Bone marrow (tissue), 2 donors: Measurements from ENCODE around the gene CAMK1D.

Source experiments
- DNase-seq, 2 donors: peaks; one replicate each; lab custom pipeline; 2025; lab: John Stamatoyannopoulos, UW

CAMK1D gene

DNA sequence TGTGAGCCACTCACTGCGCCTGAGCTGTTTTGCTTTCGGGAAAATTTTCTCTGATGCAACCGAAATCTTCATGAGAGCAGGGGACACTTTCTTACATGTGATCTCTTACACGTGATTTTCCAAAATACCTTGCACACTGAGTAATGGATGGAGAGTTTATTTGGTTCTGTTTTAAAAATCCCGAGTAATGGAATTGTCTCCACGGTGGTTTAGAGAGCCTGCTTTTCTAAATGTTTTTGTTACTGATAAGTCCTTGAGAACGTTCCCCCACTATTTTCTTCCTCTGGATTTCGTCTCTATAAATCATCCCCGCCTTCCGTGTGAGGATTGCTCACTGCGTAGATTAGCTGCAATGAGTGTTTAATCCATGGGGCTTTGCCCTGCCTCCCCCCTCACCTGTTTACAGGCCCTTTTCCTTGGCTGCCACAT lies 25.7 kb downstream of the CAMK1D start:
- no peak for DNase-seq

DNA sequence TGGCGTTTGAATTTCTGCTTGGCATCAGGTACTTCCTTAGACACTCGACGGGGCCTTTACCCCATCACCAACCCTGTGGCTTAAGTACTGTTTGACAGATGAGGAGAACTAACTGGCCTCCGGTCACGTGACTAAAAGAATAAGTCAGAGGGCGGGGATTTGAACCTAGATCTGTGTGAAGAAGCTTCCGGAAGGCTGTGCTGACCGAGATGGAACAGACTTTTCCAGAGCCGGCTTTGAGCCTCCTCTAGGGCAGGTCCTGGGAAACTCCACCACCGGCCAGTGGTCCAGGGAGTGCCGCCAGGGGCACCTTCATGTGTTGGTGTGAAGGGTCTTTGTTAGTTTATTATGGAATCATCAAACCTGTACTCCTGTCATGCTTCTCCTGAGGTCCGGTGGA lies 26.9 kb downstream of the CAMK1D start:
- no peak for DNase-seq

DNA sequence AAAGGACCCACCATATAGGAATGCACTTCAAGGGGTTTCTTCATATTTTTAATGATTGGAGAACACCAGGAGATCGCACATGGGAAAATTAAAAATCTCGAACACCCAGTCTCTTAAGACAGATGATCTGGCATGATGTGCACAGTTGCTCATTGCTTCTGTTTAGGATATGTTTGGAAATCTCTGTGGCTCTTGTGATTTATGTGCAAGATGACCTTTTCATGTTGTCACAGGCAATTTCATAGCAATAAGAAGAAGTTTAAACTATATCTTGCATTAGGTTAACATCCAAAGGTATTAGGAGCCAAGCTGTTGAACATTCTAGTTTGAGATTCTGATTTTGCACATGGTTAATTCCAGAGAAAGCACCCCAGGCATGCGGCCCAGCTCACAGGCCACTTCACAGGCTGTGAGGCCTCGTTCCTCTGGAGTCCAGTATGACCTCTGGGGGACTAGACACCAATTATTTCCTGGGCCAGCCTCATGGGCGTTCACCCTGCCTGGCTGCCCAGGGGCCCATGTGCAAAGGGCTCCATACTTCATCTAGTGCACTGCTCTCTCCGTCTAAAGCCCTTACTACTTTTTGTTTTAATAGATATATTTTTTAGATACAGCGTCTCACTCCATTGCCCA lies 28.4 kb downstream of the CAMK1D start:
- no peak for DNase-seq

DNA sequence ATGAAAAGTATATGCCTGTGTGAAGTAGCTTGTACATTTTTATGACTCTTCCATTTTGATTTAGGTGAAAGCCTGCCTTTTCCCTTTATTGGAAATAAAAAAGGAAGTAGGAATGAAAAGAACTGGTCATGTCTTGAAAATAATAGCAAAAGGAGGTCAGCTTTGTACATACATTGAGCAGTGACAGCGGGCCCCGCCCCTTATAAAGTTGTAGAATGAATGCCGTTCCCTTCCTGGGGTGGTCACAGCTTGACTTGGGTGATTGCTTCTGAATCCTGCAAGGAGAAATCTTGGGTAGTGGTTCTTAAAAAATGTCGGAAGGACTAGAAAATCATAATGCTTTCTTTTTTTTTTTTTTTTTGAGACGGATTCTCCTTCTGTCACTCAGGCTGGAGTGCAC lies 31.7 kb downstream of the CAMK1D start:
- no peak for DNase-seq

DNA sequence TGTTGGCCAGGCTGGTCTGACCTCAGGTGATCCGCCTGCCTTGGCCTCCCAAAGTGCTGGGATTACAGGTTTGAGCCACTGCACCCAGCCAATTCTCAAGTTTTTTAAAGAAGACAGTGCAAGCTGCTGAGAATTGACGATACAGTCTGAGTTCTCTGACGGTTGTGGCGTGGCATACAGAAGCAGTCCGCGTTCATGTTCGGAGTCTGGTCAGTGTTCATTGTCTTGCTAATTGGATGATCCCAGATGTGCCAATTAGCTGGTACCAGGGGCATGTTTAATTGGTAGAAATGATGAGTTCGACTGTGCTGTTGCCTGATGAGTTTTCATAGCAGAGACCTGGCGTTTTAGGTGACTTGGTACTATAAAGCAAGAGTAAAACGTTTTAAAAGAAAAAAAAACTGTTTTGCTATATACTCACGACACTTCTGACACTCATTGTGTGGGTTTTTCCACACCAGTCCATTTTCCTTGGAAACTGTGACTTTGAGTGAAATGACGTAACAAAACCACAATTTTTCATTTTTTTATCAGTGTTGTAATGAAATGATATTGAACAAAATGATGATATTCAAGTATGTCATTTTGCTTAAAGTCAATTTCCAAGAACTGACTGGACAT lies 32.3 kb downstream of the CAMK1D start:
- no peak for DNase-seq

DNA sequence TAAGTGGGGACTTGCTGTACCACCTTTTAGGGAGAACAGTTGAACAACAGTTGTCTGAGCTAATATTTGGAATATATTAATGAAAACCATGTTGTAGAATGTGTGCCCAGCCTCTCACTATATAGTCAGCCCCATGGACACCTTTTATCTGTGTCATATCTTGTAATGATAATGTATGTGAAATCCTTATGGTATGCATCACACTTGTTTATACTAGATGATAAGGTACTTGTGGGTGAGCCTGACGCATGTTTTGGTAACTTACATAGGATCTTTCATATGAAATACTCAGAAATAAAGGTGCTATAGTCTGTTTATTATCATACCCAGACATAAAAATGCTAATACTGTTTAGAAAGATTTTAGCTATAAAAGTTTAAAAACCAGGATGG lies 32.8 kb downstream of the CAMK1D start:
- no peak for DNase-seq

DNA sequence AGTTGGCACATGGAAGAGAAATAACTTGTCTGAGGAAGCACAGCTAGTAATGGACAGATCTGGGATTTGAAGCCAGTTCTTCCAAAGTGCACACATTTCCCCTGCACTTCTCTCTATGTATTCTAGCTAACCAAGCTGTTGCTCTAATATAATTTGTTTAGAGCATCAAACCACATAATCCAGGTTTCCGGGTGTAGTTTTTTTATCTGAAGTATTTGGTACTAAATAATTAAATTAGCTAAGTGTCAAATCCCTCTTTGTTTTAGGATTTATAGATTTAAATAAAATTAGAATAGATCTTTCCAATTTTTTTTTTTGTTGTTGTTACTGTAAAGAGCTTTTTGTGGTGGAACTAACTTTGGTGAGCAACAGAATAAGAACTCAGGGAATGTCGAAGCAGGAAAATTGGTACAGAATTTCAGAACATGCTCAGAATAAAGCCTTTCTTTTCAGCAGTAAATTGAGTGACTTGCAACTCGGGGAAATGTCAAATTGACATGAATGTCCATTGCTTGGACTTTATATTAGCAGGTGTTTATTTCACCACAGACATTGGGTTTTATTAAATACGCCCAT lies 33.7 kb downstream of the CAMK1D start:
- no peak for DNase-seq

DNA sequence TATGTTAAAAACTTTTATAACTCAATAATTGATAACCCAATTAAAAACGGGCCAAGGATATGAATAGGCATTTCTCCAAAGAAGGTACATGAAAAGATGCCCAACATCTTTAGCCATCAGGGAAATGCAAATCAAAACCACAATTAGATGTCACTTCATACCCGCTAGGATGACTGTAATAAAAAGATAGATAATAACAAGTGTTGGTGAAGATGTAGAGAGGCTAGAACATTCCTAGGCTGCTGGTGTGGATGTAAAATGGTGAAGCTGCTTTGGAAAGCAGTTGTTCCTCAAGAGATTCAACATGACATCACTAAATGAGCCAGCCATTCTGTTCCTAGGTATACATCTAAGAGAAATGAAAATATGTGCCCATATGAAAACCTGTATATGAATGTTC lies 35.6 kb downstream of the CAMK1D start:
- DNase-seq: no peak

DNA sequence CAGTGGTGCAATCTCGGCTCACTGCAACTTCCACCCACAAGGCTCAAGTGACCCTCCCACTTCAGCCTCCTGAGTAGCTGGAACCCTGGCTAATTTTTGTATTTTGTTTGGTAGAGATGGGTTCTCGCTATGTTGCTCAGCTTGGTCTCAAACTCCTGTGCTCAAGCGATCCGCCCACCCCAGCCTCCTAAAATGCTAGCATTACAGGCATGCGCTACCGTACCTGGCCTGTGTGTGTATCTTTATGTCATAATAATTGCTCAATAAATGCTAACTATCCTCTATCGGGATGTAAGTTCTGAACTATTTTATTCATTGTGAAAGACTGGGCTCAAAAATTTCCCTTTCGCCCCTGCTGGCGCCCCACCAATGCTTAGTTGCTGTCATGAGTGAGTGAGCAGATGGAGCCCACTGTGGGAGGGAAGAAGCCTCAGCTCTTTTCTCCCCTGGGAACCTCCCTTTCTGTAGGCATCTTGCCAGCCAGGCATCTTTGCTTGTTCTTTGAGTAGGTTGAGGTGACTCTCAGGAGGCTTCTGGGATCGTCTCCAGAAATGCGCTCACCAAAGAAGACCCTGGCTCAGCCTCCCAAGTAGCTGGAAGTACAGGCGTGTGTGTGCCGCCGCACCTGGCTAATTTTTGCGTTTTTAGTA lies 38.3 kb downstream of the CAMK1D start:
- DNase-seq: no peak

DNA sequence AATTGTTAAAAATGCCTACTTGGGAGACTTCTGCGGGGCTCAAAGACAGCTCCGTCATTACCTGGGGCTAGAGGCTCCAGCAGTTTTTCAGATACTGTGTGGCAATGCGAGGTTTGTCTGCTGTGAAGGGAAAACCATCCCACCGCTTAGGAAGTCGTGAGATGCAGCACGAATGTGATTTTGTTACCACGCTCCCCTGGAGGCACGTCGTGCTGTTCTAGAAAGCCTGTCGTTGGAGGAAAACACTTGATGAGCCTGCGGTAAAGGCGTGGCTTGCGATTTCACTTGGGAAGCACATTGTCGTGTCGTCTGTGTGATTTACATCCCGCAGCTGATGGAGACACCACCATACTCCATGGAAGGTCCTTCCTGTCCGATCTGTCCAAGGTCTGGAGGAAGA lies 39.3 kb downstream of the CAMK1D start:
- no peak for DNase-seq

DNA sequence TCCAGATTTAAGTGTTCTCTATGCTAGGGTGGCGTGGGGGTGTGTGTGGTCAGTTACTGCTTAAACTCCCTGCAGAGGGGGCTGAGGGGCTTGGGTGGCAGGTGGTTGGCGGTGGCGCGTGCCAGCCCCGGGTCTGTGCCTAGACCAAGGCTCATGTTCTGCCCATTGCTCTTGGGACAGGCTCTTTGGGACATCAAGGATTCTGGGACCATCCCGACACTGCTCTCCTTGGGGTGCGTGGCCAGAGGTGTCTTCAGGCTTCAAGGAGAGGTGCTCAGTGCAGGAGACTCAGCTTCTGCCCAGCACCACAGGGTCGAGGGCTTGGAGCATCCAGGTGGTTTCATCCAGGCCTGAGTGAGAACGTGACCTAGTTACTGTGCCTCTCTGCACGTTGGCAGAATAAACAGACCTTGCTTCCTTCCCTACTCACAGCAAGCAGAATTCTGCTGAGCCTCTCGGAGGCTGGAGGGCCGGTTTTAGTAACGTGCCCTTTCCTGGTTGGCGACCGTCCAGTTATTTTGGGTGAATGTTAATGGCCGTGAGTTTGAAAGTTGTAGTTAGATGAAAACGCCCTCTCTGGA lies 39.9 kb downstream of the CAMK1D start:
- DNase-seq: no peak

DNA sequence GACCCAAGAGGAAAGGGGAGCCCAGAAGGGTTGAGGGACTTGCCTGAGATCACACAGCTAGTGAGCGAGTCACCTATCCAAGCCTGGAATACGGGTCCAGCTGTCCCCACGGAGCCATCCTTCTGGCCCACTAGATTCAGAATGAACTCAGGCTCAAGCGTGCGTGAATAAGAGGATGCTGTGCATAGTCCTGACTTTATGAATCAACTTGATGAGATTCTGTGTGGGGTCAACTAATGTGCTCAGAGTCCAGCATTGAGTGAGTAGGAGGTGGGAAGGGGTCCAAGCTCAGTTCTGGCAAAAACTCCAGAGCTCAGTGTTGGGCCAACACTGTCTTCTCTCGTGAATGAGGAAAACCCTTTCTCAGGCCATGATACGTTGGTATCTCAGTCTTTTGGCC lies 41.4 kb downstream of the CAMK1D start:
- DNase-seq: no peak

DNA sequence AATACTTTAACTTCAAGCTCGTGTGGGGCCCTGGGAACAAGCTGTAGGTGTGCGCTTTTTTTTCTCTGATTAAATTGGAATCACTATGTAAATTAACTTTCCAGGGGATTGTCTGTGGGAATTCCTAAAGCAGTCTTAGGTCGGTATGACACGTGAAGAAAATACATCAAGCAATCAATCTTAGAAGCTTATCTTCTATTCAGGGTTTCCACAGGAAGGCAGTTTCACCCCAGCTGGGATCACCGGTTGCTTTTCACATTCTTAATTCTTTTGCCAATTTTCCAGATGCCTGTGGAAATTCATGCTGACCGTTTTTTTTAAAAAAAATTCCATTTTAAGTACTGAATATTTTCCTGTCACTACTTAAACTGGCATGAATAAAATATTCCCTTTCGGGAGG lies 41.9 kb downstream of the CAMK1D start:
- DNase-seq: no peak

DNA sequence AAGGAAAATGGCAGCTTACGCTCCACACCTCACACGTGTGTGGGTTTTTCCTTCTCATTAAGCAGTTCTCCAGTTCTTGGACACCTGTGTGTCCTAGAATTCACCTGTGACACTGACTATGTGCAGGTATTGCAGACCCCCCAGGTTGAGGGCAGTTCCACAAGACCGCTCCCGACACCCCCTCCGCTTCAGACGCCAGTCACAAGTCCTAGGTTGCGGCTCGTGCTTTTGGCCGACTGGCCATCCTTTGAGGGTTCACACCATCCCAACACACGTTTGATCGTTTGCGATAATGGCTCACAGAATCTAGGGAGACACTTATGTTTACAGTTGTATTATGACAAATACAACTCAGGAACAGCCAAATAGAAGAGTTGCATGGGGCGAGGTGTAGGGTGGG lies 44.5 kb downstream of the CAMK1D start:
- DNase-seq: no peak

DNA sequence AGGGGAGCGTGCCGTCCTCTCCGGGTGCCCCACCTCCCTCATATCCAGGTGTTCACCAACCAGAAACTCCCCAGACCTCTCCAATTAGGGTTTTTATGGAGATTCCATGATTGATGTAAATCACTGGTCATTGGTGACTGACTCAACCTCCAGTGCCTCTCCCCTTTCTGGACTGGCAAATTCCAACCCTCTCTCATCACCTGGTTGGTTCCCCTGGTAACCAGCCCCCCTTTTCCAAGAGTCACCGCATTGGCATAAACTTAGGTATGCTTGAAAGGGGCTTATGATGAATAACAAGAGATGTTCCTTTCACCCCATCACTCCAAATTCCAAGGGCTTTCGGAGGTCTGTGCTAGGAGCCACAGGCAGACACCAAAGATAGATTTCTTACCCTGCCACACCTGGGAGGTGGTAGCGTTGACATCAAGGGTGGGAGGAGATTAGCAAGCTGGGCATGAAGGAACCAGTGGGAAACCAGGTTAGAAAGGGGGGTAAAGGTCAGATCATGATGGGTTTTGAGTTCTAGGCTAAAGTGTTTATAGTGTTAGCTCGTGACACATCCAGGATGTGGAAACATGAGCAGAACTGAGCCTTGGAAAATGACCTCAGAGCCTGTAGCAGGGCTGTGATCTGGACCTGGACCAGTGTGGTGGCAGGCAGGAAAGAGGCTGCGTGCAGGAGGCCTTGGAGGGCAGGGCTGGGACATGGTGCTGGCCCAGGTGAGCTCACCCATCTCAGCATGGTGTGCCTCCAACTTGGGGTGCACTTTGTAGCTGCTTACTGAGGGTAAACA lies 45.1 kb downstream of the CAMK1D start:
- DNase-seq: no peak

DNA sequence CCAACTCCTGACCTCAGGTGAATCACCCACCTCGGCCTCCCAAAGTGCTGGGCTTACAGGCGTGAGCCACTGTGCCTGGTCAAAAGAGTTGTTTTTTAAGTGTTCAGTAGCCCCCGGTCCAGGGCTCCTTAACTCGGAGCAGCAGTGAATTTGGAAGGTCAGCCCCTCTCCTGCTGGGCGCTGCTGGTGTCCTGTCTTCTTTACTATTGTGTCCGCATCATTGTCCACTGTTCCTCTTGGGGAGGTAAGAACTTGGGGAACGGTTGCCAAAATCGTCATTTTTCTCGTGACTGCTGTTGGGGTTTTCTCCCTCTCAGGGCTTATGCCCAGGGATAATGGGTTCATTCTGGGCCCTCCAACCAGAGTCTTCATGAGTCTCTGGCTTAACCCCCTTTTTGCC lies 46.7 kb downstream of the CAMK1D start:
- DNase-seq: no peak

DNA sequence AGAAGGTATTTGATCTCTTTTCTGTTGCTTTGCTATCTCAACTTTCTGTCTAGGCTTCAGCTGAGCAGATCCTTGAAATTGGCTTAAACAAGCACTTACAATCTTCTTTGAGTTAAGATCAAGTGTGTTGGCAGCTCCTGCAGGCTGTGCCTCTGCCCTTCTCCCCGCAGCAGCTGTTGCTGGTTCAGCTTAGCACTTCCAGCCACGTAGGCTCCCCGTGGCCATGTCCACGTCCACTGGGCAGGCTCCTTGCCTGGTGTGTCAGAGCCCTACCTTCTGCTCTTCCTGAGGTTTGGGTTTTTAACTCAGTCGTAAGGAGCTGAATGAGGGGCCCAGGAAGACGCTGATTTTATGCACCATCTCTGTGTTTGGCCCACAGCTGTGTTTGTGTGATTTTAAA lies 47.2 kb downstream of the CAMK1D start:
- DNase-seq: no peak

DNA sequence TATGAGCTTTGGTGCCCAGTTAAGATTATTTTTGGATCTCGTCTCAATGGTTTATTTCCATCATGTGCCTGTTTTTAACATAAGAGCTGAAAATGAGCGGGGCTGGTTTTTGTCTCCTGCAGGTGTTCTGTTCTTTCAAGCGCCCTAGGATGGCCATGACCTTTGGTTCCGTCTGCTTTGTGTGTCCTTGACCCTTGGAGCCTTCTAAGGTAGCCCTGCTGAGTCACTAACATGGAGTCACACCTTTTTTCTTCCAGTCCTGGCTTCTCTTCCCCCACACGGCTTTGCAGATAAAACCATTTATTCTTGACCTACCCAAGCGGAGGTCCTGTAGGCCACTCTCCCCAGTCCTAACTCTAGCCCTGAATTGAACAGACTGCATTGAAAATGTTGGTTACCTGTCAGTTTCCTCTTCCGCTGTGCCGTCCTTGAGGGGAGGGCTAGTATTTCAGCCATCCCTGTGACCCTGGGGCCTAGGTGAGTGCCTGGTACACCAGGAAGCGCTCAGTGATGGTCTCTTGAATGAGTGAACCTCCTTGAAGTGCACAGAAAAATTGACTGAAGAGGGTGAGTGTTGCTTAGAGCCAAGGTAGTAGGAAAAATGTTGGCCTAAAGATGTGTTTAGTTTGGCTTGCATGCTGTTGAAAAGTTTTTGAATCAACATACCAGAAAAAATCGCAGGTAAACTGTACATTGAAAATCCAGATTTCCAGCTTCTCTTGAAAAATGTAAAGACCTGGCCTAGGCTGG lies 48.0 kb downstream of the CAMK1D start:
- no peak for DNase-seq

DNA sequence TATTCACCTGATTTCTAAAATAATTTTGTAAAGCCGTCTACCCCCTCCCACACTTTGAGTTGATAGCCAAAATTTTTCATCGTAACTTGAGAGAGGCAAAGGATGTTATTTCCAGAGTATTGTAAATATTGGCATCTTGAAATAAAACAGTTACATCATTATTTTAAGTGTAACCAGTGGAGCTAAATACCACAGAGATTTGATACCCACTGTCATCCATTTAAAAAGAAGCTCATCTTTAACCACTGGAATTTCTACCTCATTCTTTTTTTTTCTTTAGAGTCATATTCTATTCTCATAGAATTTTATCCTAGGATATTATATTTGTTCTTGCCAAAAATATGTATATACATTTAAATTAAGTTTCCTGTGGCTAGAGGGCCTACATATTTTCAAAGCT lies 48.6 kb downstream of the CAMK1D start:
- DNase-seq: no peak

DNA sequence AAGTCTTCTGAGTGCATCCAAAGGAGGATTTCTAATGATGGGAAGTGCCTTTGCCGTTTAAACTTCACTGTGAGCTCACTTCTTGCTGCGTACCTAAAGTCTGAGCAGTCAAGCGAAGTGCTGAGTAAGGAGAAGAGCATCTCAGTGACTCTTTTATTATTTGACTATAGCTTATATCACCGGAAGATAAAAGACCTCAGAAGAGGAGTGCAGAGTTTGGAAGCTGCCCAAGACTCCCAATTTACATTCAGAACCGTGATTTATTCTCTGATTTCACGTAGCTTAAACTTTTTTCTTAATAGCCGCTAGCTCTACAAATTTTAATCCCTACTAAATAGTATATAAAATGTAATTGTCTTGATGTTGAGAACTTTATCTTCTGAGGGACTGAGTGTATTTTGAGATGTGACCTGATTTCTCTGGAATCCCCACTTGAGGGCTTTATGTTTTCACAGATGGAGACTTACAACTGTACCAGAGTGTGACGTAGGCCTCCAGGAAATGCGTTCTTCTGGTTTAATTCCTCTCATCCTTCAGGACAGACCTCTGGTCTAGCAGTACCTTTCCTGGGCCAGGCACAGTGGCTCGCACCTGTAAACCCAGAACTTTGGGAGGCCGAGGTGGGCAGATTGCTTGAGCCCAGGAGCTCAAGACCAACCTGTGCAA lies 51.1 kb downstream of the CAMK1D start:
- DNase-seq: no peak

DNA sequence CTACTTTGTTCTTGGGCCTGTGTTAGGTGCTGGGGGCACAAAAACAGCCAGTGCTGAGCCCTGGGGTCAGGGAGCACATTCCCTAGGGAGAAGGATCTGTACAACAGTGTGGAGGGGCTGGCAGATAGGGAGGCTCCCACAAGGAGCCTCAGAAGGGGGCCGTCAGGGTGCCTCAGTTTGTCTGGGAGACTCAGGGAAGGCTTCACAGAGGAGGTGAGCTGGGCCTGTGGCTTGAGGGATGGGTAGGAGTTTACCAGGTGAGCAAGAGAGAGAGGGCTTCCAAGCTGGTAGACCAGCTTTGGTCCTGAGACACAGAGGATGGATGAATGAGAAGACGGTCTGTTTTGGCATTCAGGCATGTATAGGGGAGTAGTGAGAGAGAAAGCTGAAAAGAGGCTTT lies 52.1 kb downstream of the CAMK1D start:
- no peak for DNase-seq
